Stimulated activated CD4-positive, alpha-beta T cell treated with anti-CD3 and anti-CD28 coated beads, Interleukin-15, amount 100 ng/mL, for 1 hour (primary cell): ENCODE data around the gene IFNA4.
"Not testable (repeated sequence)": the region's sequence is repeated elsewhere in the genome, so short reads cannot be mapped to it uniquely, and the experiment has no call there.

ENCODE experiments used
- DNase-seq, 2 donors: peaks; one replicate each; pipeline ENCODE4 v3.0.0-alpha.2; 2020; ENCODE audit warnings: low read depth in 1 of 2, low spot score in 1 of 2

IFNA4 gene

DNA sequence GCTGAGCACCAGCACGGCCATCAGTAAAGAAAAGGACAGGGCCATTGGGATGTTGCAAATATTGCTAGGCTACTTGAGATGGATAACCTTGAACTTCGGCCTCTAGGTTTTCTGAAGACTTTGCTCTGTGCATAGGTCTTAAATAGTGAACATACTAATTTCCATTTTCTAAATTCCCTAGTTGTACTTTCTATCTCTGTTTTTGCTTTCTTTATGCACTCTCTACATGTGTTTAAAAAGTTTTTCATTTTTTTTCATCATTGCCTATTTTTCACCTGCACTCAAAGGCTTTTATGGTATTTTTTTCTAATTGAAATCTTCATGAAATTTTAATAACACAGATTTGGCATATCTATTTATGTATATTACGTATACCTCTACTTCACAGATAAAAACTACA is at the start of gene IFNA4:
Gene IFNA4, minus strand, starts transcription at position 101 of the 400 bp plus-strand sequence. Its CDS starts 56 bp downstream, at position 45.
- DNase-seq = not testable (repeated sequence)

DNA sequence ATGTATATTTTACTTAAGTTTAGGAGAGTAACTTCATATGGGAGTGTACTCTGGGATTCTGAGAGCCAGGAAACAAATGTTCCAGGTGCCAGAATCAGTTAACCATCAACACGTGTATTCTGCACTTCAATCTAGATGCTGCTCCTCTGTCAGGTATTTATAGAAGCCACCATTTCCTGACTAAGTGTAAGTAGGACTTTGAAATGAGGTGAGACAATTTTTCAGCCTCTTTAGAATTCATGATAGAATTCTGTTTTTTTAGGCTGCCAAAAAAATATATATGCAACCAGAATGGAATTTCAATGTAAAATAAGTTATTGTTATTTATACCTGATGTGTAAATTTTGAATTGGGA is 49.0 kb upstream of the IFNA4 start:
- DNase-seq = not testable (repeated sequence)

DNA sequence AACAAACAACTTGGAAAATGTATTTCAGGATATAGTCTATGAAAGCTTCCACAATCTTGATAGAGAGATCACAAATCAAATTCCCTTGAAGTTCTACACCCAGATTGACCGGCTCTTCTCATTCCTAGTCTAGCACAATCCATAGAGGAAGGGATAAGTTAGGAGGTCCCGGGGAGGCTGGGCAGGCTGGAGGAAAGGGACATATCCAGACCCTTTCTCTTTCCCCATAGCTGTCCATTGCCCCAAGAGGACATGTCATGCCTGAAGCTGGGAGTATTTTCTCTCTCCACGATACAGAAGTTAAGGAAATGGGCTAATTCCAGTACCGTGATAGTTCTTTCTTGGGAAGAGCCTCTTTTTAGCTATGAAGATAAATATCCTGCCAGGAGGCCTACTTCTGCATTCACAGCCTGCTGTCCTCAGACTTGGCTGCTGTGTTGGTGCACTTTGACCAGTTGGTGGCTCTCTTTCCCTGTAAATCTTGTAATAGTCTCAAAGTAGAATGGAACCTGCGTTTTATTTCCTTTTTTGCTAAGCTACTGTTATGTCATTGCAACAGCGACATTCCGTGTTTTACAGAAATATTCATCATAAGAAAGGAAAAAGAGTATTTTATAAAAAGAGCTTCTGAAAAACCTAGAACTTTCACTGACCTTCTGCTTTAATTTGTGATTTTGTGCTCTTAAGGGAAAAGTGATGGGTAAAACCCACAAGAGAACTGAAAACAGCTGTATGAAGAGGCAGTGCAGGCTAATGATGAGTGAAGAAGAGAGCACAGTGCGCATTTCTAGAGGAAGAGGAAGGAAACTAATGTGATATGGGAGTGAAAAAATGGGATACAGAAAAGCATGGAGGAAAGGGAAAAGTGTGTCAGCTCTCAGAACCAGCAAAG is 48.3 kb upstream of the IFNA4 start:
- not testable (repeated sequence) for DNase-seq

DNA sequence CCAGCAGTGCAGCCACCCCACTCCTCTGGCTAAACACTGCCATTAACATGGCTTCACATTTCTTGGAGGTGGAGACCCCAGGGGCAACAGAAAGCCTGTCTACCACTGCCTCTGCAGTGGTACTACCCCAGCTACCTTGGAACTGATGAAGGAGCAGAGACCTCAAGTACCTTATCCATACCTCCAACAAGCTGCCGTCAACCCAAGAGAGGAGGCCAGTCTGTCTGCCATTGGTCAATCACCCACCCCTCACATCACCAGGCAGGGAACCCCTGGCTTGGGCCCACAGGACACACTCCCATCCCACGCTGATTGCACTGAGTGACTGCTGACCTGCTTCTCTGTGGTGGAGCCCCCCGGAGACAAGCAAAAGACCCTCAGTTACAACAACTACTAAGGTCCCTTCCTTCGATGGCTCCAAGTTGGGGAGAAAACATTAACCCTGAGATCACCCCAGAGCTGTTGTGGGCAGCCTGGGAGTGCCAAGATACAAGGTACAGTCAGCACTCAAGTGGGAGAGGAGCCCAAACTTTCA is 46.8 kb upstream of the IFNA4 start:
- DNase-seq = no peak

DNA sequence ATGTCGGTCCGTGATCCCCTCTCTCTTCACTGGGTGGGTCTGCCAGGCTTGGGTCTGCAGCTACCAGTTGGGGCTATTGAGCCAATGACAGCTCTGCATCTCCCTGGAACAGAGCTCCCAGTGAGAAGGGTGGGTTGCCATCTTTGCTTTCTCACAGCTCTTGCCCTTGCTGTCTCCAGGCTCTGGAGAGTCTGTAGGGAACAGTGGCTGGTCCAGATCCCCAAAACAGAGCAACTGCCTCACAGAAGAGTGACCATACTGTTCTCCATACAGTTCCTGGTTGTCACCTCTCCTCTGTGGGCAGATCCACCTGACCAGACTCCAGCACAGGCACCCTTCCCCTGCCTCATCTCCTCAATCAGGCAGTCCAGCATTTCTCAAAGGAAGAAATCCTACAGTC is 45.9 kb upstream of the IFNA4 start:
- no peak for DNase-seq

DNA sequence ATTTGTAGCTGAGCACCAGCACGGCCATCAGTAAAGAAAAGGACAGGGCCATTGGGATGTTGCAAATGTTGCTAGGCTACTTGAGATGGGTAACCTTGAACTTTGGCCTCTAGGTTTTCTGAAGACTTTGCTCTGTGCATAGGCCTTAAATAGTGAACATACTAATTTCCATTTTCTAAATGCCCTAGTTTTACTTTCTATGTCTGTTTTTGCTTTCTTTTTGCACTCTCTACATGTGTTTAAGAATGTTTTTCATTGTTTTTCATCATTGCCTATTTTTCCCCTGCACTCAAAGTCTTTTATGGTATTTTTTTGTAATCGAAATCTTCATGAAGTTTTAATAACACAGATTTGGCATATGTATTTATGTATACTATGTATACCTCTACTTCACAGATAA is 40.7 kb upstream of the IFNA4 start, which contains the start of gene IFNA17:
Gene IFNA17, minus strand, starts transcription at position 101 of the 400 bp plus-strand sequence. Its CDS starts 49 bp downstream, at position 52.
- no peak for DNase-seq

DNA sequence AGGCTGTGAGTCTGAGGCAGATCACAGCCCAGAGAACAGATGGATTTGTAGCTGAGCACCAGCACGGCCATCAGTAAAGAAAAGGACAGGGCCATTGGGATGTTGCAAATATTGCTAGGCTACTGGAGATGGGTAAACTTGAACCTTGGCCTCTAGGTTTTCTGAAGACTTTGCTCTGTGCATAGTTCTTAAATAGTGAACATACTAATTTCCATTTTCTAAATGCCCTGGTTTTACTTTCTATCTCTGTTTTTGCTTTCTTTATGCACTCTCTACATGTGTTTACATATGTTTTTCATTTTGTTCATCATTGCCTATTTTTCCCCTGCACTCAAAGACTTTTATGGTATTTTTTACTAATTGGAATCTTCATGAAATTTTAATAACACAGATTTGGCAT is 29.8 kb upstream of the IFNA4 start, which contains the start of gene IFNA16:
Gene IFNA16, minus strand, starts transcription at position 101 of the 400 bp plus-strand sequence. Its CDS starts 6 bp downstream, at position 95.
- DNase-seq = not testable (repeated sequence)

DNA sequence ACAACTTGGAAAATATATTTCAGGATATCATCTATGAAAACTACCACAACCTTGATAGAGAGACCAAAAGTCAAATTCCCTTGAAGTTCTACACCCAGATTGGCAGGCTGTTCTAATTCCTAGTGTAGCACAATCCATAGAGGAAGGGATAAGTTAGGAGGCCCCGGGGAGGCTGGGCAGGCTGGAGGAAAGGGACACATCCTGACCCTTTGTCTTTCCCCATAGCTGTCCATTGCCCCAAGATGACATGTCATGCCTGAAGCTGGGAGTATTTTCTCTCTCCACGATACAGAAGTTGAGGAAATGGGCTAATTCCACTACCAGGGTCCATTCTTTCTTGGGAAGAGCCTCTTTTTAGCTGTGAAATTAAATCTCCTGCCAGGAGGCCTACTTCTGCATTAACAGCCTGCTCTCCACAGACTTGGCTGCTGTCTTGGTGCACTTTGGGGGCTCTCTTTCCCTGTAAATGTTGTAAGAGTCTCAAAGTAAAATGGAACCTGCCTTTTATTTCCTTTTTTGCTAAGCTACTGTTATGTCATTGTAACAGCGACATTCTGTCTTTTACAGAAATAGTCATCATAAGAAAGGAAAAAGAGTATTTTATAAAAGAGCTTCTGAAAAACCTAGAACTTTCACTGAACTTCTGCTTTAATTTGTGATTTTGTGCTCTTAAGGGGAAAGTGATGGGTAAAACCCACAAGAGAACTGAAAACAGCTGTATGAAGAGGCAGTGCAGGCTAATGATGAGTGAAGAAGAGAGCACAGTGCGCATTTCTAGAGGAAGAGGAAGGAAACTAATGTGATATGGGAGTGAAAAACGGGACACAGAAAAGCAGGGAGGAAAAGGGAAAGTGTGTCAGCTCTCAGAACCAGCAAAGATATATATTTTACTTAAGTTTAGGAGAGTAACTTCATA is 26.3 kb upstream of the IFNA4 start:
- not testable (repeated sequence) for DNase-seq

DNA sequence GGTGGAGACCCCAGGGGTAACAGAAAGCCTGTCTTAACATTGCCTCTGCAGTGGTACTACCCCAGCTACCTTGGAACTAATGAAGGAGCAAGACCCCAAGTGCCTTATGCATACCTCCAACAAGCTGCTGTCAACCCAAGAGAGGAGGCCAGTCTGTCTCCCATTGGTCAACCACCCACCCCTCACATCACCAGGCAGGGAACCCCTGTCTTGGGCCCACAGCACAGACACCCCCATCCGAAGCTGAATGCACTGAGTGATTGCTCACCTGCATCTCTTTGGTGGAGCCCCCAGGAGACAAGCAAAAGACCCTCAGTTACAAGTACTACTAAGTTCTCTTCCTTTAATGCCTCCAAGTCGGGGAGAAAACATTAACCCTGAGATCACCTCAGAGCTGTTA is 24.8 kb upstream of the IFNA4 start:
- not testable (repeated sequence) for DNase-seq

DNA sequence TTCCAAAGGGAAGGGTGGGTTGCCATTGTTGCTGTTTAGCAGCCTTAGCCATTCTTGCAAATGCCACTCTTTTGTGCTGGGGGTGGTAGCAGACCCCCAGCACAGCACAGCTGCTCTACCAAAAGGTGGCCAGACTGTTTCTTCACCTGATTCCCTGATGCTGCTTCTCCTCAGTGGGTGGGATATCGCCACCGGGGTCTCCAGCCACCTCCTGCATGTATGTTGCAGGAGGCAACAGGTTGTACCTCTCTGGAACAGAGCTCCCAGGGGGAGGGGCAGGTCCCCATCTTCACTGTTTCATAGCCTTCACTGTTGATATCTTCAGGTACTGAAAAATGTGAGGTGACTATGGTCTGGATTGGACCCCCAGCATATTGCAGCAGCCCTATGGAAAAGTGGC is 23.4 kb upstream of the IFNA4 start:
- DNase-seq = not testable (repeated sequence)

DNA sequence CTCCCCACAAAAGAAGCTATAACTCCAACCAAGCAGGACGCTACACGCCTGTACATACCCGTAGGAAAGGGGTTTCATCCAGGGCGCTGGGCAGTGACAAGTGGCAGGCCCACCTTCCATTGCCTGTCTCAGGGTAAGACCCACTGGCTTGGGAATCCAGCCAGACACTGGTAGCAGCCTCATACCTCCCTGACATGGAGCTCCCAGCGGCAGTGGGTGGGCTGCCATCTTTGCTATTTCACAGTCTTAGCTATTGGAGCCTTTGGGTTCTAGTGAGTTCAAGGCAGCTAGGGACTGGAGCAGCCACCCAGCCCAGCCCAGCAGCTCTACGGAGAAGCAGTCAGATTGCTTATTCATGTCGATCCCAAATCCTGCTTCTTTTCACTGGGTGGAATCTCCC is 22.9 kb upstream of the IFNA4 start:
- no peak for DNase-seq

DNA sequence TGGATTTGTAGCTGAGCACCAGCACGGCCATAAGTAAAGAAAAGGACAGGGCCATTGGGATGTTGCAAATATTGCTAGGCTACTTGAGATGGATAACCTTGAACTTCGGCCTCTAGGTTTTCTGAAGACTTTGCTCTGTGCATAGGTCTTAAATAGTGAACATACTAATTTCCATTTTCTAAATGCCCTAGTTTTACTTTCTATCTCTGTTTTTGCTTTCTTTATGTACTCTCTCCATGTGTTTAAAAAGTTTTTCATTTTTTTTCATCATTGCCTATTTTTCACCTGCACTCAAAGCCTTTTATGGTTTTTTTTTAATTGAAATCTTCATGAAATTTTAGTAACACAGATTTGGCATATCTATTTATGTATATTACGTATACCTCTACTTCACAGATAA is 19.7 kb upstream of the IFNA4 start, which contains the start of gene IFNA10:
Gene IFNA10, minus strand, starts transcription at position 101 of the 400 bp plus-strand sequence. Its CDS starts 46 bp downstream, at position 55.
- DNase-seq = not testable (repeated sequence)

DNA sequence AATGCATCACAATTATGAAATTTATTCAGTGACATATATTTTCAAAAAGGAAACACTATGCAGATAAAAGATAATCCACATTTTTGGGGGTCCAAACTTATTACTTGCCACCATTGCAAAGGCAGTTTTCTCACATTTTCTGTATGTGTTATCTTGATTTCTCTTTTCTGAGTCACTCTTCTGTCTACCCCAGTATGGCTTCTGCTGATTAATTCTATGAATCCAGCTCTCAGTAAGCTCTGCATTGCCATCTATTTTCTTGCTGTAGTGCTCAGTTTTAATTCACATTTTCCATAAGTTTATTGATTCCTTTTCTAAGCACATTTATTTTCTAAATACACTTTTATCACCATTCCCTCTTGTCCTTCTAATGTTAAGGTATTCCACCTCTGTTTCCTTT is 17.8 kb upstream of the IFNA4 start:
- no peak for DNase-seq

DNA sequence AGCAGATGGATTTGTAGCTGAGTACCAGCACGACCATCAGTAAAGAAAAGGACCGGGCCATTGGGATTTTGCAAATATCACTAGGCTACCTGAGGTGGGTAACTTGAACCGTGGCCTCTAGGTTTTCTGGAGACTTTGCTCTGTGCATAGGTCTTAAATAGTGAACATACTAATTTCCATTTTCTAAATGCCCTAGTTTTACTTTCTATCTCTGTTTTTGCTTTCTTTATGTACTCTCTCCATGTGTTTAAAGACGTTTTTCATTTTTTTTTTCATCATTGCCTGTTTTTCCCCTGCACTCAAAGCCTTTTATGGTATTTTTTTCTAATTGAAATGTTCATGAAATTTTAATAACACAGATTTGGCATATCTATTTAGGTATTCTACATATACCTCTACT is 14.7 kb upstream of the IFNA4 start, which contains the start of gene IFNA7:
Gene IFNA7, minus strand, starts transcription at position 101 of the 400 bp plus-strand sequence. Its CDS starts 40 bp downstream, at position 61.
- not testable (repeated sequence) for DNase-seq

DNA sequence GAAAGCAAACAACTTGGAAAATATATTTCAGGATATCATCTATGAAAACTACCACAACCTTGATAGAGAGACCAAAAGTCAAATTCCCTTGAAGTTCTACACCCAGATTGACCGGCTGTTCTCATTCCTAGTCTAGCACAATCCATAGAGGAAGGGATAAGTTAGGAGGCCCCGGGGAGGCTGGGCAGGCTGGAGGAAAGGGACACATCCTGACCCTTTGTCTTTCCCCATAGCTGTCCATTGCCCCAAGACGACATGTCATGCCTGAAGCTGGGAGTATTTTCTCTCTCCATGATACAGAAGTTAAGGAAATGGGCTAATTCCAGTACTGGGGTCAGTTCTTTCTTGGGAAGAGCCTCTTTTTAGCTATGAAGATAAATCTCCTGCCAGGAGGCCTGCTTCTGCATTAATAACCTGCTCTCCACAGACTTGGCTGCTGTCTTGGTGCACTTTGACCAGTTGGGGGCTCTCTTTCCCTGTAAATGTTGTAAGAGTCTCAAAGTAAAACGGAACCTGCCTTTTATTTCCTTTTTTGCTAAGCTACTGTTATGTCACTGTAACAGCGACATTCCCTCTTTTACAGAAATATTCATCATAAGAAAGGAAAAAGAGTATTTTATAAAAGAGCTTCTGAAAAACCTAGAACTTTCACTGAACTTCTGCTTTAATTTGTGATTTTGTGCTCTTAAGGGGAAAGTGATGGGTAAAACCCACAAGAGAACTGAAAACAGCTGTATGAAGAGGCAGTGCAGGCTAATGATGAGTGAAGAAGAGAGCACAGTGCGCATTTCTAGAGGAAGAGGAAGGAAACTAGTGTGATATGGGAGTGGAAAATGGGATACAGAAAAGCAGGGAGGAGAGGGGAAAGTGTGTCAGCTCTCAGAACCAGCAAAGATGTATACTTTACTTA is 7.7 kb upstream of the IFNA4 start:
- DNase-seq = not testable (repeated sequence)

DNA sequence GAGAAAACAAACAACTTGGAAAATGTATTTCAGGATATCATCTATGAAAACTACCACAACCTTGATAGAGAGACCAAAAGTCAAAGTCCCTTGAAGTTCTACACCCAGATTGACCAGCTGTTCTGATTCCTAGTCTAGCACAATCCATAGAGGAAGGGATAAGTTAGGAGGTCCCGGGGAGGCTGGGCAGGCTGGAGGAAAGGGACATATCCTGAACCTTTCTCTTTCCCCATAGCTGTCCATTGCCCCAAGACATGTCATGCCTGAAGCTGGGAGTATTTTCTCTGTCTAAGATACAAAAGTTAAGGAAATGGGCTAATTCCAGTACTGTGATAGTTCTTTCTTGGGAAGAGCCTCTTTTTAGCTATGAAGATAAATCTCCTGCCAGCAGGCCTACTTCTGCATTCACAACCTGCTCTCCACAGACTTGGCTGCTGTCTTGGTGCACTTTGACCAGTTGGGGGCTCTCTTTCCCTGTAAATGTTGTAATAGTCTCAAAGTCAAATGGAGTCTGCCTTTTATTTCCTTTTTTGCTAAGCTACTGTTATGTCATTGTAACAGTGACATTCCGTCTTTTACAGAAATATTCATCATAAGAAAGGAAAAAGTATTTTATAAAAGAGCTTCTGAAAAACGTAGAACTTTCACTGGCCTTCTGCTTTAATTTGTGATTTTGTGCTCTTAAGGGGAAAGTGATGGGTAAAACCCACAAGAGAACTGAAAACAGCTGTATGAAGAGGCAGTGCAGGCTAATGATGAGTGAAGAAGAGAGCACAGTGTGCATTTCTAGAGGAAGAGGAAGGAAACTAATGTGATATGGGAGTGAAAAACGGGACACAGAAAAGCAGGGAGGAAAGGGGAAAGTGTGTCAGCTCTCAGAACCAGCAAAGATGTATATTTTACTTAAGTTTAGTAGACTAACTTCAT is 4.3 kb downstream of the IFNA4 start:
- not testable (repeated sequence) for DNase-seq

DNA sequence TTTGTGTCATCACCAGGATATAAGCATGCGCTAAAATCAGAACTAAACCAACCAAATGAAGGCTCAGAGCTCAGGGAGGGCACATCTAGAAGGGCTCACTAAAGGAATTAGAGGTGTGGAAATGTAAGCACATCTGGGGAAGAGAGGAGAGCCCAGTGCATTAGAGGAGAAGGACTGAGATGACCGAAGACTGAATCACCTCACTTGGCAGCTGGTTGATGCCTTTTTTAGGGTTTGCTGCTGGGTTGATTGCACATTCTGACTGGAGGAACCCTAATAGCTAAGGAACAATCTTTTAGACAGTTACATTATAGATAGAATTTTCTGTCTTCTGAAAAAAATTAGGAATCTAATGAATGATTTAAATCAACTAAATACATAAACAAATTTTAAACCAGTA is 12.7 kb downstream of the IFNA4 start:
- DNase-seq = no peak

DNA sequence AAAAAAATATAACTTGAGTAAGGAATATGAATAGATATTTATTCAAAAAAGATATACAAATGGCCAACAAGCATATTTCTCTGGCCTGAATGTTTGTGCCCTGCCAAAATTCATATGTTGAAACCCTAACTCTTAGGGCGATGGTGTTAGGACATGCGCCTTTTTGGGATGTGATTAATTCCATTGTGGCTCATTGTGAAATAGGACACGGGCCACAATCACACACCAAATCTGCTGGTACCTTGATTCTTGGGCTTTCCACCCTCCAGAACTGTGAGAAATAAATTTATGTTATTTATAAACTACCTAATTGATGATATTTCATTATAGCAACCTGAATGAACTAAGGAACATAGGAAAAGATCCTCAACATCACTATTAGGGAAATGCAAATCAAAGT is 15.2 kb downstream of the IFNA4 start:
- DNase-seq = no peak

DNA sequence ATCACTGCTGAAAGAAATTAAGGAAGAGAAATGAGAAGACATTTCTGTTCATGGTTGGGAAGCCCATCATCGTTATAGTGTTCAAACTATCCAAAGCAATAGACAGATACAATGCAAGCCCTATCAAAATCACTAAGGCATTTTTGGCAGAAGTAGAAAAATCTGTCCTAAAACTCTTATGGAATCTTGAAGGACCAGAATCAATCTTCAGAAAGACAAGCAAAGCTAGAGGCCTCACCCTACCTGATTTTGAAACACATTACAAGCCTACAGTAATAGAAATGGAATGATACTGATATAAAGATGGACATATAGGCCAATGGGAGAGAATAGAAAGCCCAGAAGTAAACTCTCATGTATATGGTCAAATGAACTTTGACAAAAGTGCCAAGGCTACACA is 16.0 kb downstream of the IFNA4 start:
- DNase-seq = no peak
